ENCODE measurements around the gene RGS8.

DNA sequence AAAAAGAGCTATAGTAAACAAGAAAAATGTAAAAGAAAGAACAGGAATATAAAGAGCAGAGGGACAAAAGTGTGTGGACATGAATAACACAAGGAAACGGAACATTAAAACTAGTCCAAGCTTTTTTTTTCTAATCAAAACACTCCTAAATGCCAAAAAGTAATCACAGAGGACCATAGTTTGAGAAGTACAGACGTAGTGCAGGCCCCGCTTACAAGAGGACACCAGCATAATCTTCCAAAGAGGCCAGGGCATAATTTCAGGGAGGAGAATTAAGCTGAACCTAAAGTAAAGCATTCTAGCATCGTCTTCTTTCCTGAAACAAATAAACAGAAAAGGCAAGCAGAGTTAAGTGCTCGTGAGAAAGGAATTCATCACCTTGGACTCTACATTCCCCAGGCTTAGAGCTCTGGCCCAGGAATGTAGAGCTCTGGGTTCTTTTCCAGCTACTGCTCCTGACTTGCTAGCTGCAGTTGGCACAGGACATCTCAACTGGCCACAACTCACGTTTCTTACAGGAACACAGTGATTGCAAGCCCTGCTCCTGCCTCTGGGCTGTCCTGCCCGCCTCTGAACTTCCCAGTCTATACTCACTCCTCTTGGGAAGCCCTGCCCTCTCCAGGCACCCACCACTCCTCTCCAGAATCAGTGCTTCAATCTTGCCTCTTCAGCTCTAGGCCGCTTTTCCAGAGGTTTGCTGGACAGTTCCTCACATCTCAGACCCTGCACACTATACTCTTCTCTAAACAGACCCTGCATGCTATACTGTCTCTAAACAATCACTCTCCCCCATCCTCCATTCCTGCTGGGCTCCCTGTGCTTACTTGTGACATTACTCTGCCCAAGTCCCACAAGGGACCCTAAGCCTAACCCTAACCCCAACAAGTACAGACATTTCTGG is 9.8 kb downstream of the RGS8 start:
- TF ChIP-seq POLR2A (IDR thresholded peaks at IDR 0.05; ENCODE audit: low read depth, low read length) (no peak), POLR2AphosphoS5 (IDR thresholded peaks at IDR 0.05; ENCODE audit: low read depth, low read length) (no peak), TAF1 (IDR thresholded peaks at IDR 0.05; ENCODE audit: low read depth, low read length) (no peak), SPI1 (IDR thresholded peaks at IDR 0.05; ENCODE audit: low read depth, low read length) (no peak), POU2F2 (IDR thresholded peaks at IDR 0.05; ENCODE audit: low read depth, low read length) (no peak), PAX5 (IDR thresholded peaks at IDR 0.05; ENCODE audit: insufficient read depth, low read length, severe bottlenecking) (no peak)
